PC-3 (cell line): ENCODE results near the gene IGIP.

Source experiments
- CTCF ChIP-seq: fragments of 300-600 bp; sonication (generic); conservative IDR thresholded peaks from 2 replicates; pipeline ENCODE4 v1.5.1; 2017; ENCODE audit warnings: antibody characterized with exemption, low read depth, mild to moderate bottlenecking, low read length
- EZH2 ChIP-seq: fragments of 300-600 bp; sonication (generic); IDR thresholded peaks from one replicate; pipeline ENCODE4 v1.6.1; 2017; ENCODE audit warnings: antibody characterized with exemption, mild to moderate bottlenecking, low read length; ENCODE audit not compliant: unreplicated experiment
- EZH2phosphoT487 ChIP-seq: fragments of 300-600 bp; sonication (generic); IDR thresholded peaks from 2 replicates; pipeline ENCODE4 v1.6.1; 2018; ENCODE audit warnings: mild to moderate bottlenecking, antibody characterized with exemption, low read length, borderline replicate concordance

DNA sequence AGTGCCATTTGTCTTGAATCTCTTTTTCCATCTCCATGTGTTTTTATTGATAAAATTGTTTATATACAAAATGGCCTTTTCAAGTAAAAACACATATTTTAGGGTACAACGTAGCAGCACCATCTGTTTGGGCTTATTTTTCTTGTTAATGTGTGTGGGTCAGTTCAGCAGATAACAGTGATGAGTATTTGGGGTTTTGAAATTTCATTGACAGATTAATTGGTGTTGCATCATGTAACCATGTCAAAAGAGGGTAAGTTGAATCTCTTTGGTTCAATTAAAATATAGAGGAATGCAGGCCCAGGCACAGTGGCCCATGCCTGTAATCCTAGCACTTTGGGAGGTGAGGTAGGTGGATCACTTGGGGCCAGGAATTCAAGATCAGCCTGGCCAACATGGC lies 31.9 kb upstream of the IGIP start:
- TF ChIP-seq CTCF (no peak), EZH2phosphoT487 (no peak), EZH2 (no peak)
